ENCODE measurements around the gene EPN1. TPM values are rescaled to one million over a fixed set of nuclear protein-coding genes. Genes with fewer than 3 reads are reported as not detected.

The EPN1 gene
- total and polyA plus RNA-seq, 2 of the 13 experiments (the other 11 are each of a cell fraction or from before 2014, with no cell fraction given): 28.9 to 31.7 TPM

DNA sequence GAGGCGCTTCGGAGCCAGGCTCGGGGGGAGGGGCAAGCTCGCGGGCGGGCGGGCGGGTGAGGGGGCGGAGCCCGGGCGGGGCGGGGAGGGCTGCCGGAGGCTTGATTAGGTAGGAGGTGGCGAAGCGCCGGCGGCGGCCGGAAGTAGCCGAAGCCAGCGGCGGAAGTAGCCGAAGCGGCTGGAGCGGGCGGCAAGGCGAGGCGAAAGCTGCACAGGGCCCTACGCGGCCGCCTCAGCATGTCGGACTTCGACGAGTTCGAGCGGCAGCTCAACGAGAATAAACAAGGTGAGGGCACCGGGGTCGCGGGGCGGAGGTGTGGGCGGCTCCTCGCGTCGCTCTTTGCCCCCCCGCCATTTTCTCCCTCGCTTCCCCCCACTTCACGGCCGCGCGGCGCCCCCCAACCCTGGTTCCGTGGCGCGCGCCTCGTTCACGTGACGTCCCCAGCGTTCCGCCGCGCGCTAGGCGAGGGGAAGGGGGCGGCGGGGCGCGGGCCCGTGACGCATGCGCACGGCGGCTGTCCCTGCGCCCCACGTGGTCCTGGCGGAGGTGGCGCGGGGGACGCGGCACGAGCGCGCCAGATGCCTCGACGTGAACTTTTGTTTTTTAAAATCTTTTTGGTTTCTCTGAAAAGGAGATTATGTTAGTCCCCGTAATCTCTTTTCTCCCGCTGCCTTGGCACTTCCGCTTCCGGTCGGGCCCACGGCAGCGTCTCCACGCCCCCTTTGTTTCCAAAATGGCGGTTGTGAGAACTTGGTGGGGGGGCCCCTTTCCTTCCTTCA is 20.0 kb upstream of the EPN1 start, which contains the start of gene U2AF2 (continued):
- TF ChIP-seq, protein P1, sequence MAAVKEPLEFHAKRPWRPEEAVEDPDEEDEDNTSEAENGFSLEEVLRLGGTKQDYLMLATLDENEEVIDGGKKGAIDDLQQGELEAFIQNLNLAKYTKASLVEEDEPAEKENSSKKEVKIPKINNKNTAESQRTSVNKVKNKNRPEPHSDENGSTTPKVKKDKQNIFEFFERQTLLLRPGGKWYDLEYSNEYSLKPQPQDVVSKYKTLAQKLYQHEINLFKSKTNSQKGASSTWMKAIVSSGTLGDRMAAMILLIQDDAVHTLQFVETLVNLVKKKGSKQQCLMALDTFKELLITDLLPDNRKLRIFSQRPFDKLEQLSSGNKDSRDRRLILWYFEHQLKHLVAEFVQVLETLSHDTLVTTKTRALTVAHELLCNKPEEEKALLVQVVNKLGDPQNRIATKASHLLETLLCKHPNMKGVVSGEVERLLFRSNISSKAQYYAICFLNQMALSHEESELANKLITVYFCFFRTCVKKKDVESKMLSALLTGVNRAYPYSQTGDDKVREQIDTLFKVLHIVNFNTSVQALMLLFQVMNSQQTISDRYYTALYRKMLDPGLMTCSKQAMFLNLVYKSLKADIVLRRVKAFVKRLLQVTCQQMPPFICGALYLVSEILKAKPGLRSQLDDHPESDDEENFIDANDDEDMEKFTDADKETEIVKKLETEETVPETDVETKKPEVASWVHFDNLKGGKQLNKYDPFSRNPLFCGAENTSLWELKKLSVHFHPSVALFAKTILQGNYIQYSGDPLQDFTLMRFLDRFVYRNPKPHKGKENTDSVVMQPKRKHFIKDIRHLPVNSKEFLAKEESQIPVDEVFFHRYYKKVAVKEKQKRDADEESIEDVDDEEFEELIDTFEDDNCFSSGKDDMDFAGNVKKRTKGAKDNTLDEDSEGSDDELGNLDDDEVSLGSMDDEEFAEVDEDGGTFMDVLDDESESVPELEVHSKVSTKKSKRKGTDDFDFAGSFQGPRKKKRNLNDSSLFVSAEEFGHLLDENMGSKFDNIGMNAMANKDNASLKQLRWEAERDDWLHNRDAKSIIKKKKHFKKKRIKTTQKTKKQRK (IDR thresholded peaks at IDR 0.05; ENCODE audit: low read length): no peak
- TF ChIP-seq, protein P2, sequence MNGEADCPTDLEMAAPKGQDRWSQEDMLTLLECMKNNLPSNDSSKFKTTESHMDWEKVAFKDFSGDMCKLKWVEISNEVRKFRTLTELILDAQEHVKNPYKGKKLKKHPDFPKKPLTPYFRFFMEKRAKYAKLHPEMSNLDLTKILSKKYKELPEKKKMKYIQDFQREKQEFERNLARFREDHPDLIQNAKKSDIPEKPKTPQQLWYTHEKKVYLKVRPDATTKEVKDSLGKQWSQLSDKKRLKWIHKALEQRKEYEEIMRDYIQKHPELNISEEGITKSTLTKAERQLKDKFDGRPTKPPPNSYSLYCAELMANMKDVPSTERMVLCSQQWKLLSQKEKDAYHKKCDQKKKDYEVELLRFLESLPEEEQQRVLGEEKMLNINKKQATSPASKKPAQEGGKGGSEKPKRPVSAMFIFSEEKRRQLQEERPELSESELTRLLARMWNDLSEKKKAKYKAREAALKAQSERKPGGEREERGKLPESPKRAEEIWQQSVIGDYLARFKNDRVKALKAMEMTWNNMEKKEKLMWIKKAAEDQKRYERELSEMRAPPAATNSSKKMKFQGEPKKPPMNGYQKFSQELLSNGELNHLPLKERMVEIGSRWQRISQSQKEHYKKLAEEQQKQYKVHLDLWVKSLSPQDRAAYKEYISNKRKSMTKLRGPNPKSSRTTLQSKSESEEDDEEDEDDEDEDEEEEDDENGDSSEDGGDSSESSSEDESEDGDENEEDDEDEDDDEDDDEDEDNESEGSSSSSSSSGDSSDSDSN (CRISPR knock-in tag; IDR thresholded peaks at IDR 0.05): no peak
- TF ChIP-seq, protein P3, sequence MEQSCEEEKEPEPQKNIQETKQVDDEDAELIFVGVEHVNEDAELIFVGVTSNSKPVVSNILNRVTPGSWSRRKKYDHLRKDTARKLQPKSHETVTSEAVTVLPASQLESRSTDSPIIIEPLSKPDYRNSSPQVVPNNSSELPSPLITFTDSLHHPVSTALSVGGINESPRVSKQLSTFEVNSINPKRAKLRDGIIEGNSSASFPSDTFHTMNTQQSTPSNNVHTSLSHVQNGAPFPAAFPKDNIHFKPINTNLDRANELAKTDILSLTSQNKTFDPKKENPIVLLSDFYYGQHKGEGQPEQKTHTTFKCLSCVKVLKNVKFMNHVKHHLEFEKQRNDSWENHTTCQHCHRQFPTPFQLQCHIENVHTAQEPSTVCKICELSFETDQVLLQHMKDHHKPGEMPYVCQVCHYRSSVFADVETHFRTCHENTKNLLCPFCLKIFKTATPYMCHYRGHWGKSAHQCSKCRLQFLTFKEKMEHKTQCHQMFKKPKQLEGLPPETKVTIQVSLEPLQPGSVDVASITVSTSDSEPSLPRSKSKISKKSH (CRISPR knock-in tag; IDR thresholded peaks at IDR 0.05; ENCODE audit: borderline replicate concordance): peak; percentile 64; the same call in 1 of the 2 replicates
- TF ChIP-seq, protein P4, sequence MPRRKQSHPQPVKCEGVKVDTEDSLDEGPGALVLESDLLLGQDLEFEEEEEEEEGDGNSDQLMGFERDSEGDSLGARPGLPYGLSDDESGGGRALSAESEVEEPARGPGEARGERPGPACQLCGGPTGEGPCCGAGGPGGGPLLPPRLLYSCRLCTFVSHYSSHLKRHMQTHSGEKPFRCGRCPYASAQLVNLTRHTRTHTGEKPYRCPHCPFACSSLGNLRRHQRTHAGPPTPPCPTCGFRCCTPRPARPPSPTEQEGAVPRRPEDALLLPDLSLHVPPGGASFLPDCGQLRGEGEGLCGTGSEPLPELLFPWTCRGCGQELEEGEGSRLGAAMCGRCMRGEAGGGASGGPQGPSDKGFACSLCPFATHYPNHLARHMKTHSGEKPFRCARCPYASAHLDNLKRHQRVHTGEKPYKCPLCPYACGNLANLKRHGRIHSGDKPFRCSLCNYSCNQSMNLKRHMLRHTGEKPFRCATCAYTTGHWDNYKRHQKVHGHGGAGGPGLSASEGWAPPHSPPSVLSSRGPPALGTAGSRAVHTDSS (CRISPR knock-in tag; conservative IDR thresholded peaks at IDR 0.05): no peak
- TF ChIP-seq ZNF10 (CRISPR knock-in tag; IDR thresholded peaks at IDR 0.05; ENCODE audit: borderline replicate concordance, low read depth): no peak
- TF ChIP-seq, protein P5, sequence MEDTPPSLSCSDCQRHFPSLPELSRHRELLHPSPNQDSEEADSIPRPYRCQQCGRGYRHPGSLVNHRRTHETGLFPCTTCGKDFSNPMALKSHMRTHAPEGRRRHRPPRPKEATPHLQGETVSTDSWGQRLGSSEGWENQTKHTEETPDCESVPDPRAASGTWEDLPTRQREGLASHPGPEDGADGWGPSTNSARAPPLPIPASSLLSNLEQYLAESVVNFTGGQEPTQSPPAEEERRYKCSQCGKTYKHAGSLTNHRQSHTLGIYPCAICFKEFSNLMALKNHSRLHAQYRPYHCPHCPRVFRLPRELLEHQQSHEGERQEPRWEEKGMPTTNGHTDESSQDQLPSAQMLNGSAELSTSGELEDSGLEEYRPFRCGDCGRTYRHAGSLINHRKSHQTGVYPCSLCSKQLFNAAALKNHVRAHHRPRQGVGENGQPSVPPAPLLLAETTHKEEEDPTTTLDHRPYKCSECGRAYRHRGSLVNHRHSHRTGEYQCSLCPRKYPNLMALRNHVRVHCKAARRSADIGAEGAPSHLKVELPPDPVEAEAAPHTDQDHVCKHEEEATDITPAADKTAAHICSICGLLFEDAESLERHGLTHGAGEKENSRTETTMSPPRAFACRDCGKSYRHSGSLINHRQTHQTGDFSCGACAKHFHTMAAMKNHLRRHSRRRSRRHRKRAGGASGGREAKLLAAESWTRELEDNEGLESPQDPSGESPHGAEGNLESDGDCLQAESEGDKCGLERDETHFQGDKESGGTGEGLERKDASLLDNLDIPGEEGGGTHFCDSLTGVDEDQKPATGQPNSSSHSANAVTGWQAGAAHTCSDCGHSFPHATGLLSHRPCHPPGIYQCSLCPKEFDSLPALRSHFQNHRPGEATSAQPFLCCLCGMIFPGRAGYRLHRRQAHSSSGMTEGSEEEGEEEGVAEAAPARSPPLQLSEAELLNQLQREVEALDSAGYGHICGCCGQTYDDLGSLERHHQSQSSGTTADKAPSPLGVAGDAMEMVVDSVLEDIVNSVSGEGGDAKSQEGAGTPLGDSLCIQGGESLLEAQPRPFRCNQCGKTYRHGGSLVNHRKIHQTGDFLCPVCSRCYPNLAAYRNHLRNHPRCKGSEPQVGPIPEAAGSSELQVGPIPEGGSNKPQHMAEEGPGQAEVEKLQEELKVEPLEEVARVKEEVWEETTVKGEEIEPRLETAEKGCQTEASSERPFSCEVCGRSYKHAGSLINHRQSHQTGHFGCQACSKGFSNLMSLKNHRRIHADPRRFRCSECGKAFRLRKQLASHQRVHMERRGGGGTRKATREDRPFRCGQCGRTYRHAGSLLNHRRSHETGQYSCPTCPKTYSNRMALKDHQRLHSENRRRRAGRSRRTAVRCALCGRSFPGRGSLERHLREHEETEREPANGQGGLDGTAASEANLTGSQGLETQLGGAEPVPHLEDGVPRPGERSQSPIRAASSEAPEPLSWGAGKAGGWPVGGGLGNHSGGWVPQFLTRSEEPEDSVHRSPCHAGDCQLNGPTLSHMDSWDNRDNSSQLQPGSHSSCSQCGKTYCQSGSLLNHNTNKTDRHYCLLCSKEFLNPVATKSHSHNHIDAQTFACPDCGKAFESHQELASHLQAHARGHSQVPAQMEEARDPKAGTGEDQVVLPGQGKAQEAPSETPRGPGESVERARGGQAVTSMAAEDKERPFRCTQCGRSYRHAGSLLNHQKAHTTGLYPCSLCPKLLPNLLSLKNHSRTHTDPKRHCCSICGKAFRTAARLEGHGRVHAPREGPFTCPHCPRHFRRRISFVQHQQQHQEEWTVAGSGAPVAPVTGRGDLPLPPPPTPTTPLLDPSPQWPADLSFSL (CRISPR knock-in tag; IDR thresholded peaks at IDR 0.05): no peak
- peak; percentile 70 for TF ChIP-seq TAF1 (CRISPR knock-in tag; IDR thresholded peaks at IDR 0.05)
- TF ChIP-seq, protein P6, sequence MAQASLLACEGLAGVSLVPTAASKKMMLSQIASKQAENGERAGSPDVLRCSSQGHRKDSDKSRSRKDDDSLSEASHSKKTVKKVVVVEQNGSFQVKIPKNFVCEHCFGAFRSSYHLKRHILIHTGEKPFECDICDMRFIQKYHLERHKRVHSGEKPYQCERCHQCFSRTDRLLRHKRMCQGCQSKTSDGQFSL (CRISPR knock-in tag; IDR thresholded peaks at IDR 0.05): peak; percentile 96; the same call in 1 of the 2 replicates
- peak; percentile 81; the same call in 1 of the 2 replicates for TF ChIP-seq ZNF589 (CRISPR knock-in tag; conservative IDR thresholded peaks at IDR 0.05)
- TF ChIP-seq ZNF672 (CRISPR knock-in tag; IDR thresholded peaks at IDR 0.05): no peak
- no peak for TF ChIP-seq FIP1L1 (IDR thresholded peaks at IDR 0.05; ENCODE audit: borderline replicate concordance, insufficient read depth, low read depth, low read length)
